Lung (tissue), 12 donors: Measurements from ENCODE around the gene PXN. TPM values are rescaled to one million over a fixed set of nuclear protein-coding genes. Genes with fewer than 3 reads are reported as not detected.

Experiments used
- ATAC-seq: fragments of 200-7000 bp; cut with Tn5 transposase; one replicate; pipeline ENCODE4 v1.9.1; 2020; ENCODE audit warnings: moderate number of reproducible peaks; ENCODE audit not compliant: insufficient read depth, low FRiP score
- DNase-seq, 3 donors: peaks; one replicate each; pipeline ENCODE4 v3.0.0-alpha.2; 2013 to 2017
- H3K27ac ChIP-seq, 2 donors: one replicate each; pipeline ENCODE4 v1.5.1; 2013; ENCODE audit warnings: mild to moderate bottlenecking in 2 of 2, moderate library complexity in 2 of 2, control low read depth in 1 of 2, inconsistent platforms in 1 of 2, low read depth in 1 of 2, low read length in 1 of 2
- H3K27me3 ChIP-seq, 3 donors: one replicate each; pipeline ENCODE4 v1.5.1; 2013; ENCODE audit warnings: low read length in 2 of 3; ENCODE audit not compliant: control insufficient read depth in 3 of 3, insufficient read depth in 3 of 3
- H3K36me3 ChIP-seq, 4 donors: one replicate each; pipeline ENCODE4 v1.5.1; 2013; ENCODE audit warnings: low read length in 4 of 4, mild to moderate bottlenecking in 1 of 4, moderate library complexity in 1 of 4; ENCODE audit not compliant: control insufficient read depth in 4 of 4, insufficient read depth in 4 of 4
- H3K4me1 ChIP-seq, 5 donors: one replicate each; pipeline ENCODE4 v1.5.1; 2013; ENCODE audit warnings: low read length in 5 of 5, mild to moderate bottlenecking in 2 of 5, moderate library complexity in 1 of 5; ENCODE audit not compliant: control insufficient read depth in 5 of 5, insufficient read depth in 5 of 5
- H3K4me3 ChIP-seq: one replicate; pipeline ENCODE4 v1.5.1; 2013; ENCODE audit warnings: mild to moderate bottlenecking, control low read depth, moderate library complexity
- H3K9ac ChIP-seq, 2 donors: one replicate each; pipeline ENCODE4 v1.5.1; 2013; ENCODE audit warnings: low read length in 2 of 2, control low read depth in 1 of 2; ENCODE audit not compliant: insufficient read depth in 1 of 2
- H3K9me3 ChIP-seq, 4 donors: one replicate each; pipeline ENCODE4 v1.5.1; 2013; ENCODE audit warnings: low read length in 3 of 4, mild to moderate bottlenecking in 1 of 4, moderate library complexity in 1 of 4; ENCODE audit not compliant: control insufficient read depth in 4 of 4, insufficient read depth in 3 of 4
- WGBS, 2 donors: extraction: QIAGEN DNeasy Blood & Tissue Kit; methylation state at CpG; one replicate each; pipeline ENCODE4 v1.1.7; 2013; 5-methylcytosine and 5-hydroxymethylcytosine counted together
- polyA plus RNA-seq, 2 donors: library from polyadenylated mRNA; stranded (reverse); fragments of 200-250 nt; gene quantifications; one replicate each; pipeline ENCODE4 v1.2.1, GENCODE V29; 2013
- total RNA-seq, 2 donors: library from RNA; depleted of rRNA in 1 of 2; stranded (reverse); fragments of >200 nt in 1 of 2; gene quantifications; one replicate each; pipeline ENCODE4 v1.2.1, GENCODE V29; 2014 to 2021
- TF ChIP-seq, protein P1 (sequence below): IDR thresholded peaks from 2 replicates; pipeline ENCODE4 v1.5.1; 2012; ENCODE audit warnings: mild to moderate bottlenecking; ENCODE audit errors: control extremely low read depth, extremely low read depth
- donor health status: control.
- donor health status: control.
- donor health status: Bipolar disorder and iron deficiency.
- donor health status: healthy.
- donor health status: DM: yes; HTN: yes; CAD: no.

Gene PXN
- total and polyA plus RNA-seq, 4 donors = 81.1 to 117 (median 90.6) TPM

DNA sequence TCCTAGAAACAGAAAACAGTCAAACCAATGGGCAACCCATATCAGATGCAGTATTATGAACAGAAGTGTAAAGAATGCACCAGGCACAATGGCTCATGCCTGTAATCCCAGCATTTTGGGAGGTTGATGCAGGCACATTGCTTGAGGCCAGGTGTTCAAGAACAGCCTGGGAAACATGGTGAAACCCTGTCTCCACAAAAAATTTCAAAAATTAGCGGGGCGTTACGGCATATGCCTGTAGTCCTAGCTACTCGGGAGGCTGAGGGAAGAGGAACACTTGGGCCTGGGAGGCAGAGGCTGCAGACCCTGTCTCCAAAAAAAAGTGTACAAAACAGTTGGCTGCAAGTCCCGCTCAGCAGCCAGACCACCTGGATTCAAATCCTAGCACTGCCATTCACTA lies 4.9 kb downstream of the PXN start:
- no peak overlapping the region for H3K27ac ChIP-seq
- ATAC-seq (no peak), DNase-seq (no peak)
- no peak overlapping the region for H3K9ac ChIP-seq
- H3K4me3 ChIP-seq = no peak overlapping the region
- TF ChIP-seq, protein P1, sequence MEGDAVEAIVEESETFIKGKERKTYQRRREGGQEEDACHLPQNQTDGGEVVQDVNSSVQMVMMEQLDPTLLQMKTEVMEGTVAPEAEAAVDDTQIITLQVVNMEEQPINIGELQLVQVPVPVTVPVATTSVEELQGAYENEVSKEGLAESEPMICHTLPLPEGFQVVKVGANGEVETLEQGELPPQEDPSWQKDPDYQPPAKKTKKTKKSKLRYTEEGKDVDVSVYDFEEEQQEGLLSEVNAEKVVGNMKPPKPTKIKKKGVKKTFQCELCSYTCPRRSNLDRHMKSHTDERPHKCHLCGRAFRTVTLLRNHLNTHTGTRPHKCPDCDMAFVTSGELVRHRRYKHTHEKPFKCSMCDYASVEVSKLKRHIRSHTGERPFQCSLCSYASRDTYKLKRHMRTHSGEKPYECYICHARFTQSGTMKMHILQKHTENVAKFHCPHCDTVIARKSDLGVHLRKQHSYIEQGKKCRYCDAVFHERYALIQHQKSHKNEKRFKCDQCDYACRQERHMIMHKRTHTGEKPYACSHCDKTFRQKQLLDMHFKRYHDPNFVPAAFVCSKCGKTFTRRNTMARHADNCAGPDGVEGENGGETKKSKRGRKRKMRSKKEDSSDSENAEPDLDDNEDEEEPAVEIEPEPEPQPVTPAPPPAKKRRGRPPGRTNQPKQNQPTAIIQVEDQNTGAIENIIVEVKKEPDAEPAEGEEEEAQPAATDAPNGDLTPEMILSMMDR = no peak
- 88 to 95% methylated on average over 5 of the region's 5 CpGs for WGBS, 2 donors
- H3K4me1 ChIP-seq = peaks cover 8 to 53% (median 29%) of the 10 kb centered on the region in 5 donors
- no peaks in the 10 kb centered on the region for H3K36me3 ChIP-seq
- no peaks in the 10 kb centered on the region for H3K27me3 ChIP-seq
- H3K9me3 ChIP-seq = no peaks in the 10 kb centered on the region

DNA sequence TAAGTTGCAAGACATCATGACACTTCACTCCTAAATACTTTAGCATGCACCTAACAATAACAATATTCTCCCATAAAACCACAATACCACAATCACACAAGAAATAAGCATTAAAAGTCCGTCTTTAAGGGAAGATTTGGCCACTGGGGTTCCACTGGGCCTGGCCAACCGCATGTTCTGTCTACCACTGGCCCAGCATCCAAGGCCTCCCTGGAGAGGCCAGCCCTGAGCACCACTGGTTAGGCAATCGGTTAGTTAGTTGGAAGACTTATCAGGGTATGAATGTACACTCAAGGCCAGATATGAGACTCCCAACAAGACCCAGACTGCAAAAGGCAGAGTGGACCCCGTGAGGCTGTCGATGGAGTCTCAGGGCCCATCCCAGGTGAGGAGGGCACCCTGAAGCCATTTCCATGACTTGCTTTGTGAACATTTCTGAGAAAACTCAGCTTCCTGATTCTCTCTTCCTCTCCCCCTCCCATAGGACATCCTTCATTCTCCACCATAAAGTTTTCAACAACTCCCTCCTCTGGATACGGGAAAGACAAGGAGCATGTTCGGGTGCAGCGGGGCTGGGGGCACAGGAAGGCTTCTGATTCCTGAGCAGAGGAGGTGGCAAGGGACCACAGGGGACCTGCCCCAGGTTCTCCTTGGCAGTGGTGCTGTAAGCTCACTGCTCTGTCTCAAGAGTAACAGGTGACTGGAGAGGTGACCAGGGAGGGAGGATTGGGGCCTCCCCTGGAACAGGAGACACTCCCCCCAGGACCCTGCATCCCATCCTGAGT lies 5.9 kb downstream of the PXN start:
- Histone ChIP-seq H3K27ac (peak overlapping the region in 1 of 2 donors; percentile 26), H3K9ac (no peak overlapping the region), H3K4me1 (peaks cover 8 to 53% (median 29%) of the 10 kb centered on the region in 5 donors), H3K9me3 (no peaks in the 10 kb centered on the region), H3K4me3 (no peak overlapping the region), H3K27me3 (no peaks in the 10 kb centered on the region), H3K36me3 (peaks cover 0 to 5% (median 0%) of the 10 kb centered on the region in 4 donors)
- TF ChIP-seq, protein P1 = no peak
- WGBS, 2 donors = 70 to 85% methylated on average over 8 of the region's 8 CpGs
- ATAC-seq = no peak
- no peak for DNase-seq

GRCh38 chr12:120258323-120258896 lies 7.1 kb downstream of the PXN start:
- TF ChIP-seq, protein P1 = no peak
- Histone ChIP-seq H3K9me3 (no peaks in the 10 kb centered on the region), H3K4me1 (peaks cover 8 to 48% (median 23%) of the 10 kb centered on the region in 5 donors), H3K36me3 (peaks cover 0 to 5% (median 0%) of the 10 kb centered on the region in 4 donors), H3K27ac (peak overlapping the region; percentile 17 to 50), H3K27me3 (no peaks in the 10 kb centered on the region), H3K9ac (no peak overlapping the region), H3K4me3 (no peak overlapping the region)
- DNase-seq (no peak), ATAC-seq (no peak)
- WGBS, 2 donors = 83 to 90% methylated on average over 5 of the region's 5 CpGs
